Thyroid gland (tissue), 4 donors: ENCODE results near the gene ZNF835.

Experiments
- POLR2A ChIP-seq, 2 donors: fragments of 450-650 bp; IDR thresholded peaks; one replicate each; pipeline ENCODE4 v1.6.1; 2017; ENCODE audit warnings: antibody characterized with exemption in 2 of 2, mild to moderate bottlenecking in 2 of 2, moderate library complexity in 1 of 2
- TF ChIP-seq, protein P1 (sequence below), 6 experiments: fragments of 200-600 bp in 3 of 6; fragments of 450-650 bp in 3 of 6; sonication (generic) in 3 of 6; IDR thresholded peaks; one replicate each; pipeline ENCODE4 v1.5.1; 2016 to 2019; ENCODE audit warnings: antibody characterized with exemption in 6 of 6, mild to moderate bottlenecking in 2 of 6, inconsistent platforms in 1 of 6, moderate library complexity in 1 of 6

DNA sequence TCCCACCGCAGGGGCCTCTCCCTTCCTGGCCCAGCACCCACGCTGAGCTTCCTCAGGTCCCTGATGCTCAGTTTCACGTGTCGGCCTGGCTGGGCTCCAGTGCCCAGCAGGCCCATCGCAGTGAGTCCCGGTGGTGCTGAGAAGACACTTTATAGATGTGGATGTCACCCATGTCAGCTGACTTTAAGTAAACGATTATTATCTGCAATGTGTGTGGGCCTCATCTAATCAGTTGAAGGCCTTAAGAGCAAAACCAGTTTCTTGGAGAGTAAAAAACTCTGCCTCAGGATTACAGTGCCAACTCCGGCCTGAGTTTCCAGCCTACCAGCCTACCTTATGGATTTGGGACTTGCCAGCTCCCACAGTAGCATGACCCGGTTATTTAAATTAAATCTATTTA lies 45.8 kb downstream of the ZNF835 start:
- TF ChIP-seq, protein P1, sequence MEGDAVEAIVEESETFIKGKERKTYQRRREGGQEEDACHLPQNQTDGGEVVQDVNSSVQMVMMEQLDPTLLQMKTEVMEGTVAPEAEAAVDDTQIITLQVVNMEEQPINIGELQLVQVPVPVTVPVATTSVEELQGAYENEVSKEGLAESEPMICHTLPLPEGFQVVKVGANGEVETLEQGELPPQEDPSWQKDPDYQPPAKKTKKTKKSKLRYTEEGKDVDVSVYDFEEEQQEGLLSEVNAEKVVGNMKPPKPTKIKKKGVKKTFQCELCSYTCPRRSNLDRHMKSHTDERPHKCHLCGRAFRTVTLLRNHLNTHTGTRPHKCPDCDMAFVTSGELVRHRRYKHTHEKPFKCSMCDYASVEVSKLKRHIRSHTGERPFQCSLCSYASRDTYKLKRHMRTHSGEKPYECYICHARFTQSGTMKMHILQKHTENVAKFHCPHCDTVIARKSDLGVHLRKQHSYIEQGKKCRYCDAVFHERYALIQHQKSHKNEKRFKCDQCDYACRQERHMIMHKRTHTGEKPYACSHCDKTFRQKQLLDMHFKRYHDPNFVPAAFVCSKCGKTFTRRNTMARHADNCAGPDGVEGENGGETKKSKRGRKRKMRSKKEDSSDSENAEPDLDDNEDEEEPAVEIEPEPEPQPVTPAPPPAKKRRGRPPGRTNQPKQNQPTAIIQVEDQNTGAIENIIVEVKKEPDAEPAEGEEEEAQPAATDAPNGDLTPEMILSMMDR (IDR thresholded peaks at IDR 0.05) = no peak
- no peak for TF ChIP-seq POLR2A (IDR thresholded peaks at IDR 0.05)
